ENCODE measurements around the gene RTN4RL2.
"Not testable (repeated sequence)": the region's sequence is repeated elsewhere in the genome, so short reads cannot be mapped to it uniquely, and the experiment has no call there.

RTN4RL2 gene

GRCh38 chr11:57432149-57432561 lies 28.2 kb upstream of the RTN4RL2 start:
- Histone ChIP-seq H3K36me3 (ENCODE audit: control insufficient read depth in 2 of 2, insufficient read depth in 2 of 2, low read length in 2 of 2) (no peaks in the 10 kb centered on the region), H3K9me3 (ENCODE audit: control insufficient read depth in 2 of 2, low read length in 2 of 2) (no peaks in the 10 kb centered on the region), H3K4me3 (ENCODE audit: low read length in 2 of 2) (no peak overlapping the region), H3K4me1 (ENCODE audit: control insufficient read depth, insufficient read depth, low read length) (peaks cover 13% of the 10 kb centered on the region), H3K27ac (ENCODE audit: low read length) (no peak overlapping the region), H3K9ac (ENCODE audit: low read length in 2 of 2) (no peak overlapping the region), H3K27me3 (ENCODE audit: control insufficient read depth in 1 of 2, insufficient read depth in 2 of 2, low read length in 2 of 2) (no peaks in the 10 kb centered on the region)

GRCh38 chr11:57432714-57433163 lies 27.6 kb upstream of the RTN4RL2 start:
- H3K36me3 ChIP-seq (ENCODE audit: control insufficient read depth in 2 of 2, insufficient read depth in 2 of 2, low read length in 2 of 2), result no peaks in the 10 kb centered on the region
- H3K4me1 ChIP-seq (ENCODE audit: control insufficient read depth, insufficient read depth, low read length), result peaks cover 7% of the 10 kb centered on the region
- no peak overlapping the region for H3K27ac ChIP-seq (ENCODE audit: low read length)
- no peak overlapping the region for H3K9ac ChIP-seq (ENCODE audit: low read length in 2 of 2)
- no peak overlapping the region for H3K4me3 ChIP-seq (ENCODE audit: low read length in 2 of 2)
- H3K27me3 ChIP-seq (ENCODE audit: control insufficient read depth in 1 of 2, insufficient read depth in 2 of 2, low read length in 2 of 2), result no peaks in the 10 kb centered on the region
- H3K9me3 ChIP-seq (ENCODE audit: control insufficient read depth in 2 of 2, low read length in 2 of 2), result no peaks in the 10 kb centered on the region

- H3K4me1 ChIP-seq (ENCODE audit: control insufficient read depth, insufficient read depth, low read length), result peaks cover 4% of the 10 kb centered on the region
- no peak overlapping the region for H3K27ac ChIP-seq (ENCODE audit: low read length)
- H3K27me3 ChIP-seq (ENCODE audit: control insufficient read depth in 1 of 2, insufficient read depth in 2 of 2, low read length in 2 of 2), result no peaks in the 10 kb centered on the region
- no peaks in the 10 kb centered on the region for H3K9me3 ChIP-seq (ENCODE audit: control insufficient read depth in 2 of 2, low read length in 2 of 2)
- no peaks in the 10 kb centered on the region for H3K36me3 ChIP-seq (ENCODE audit: control insufficient read depth in 2 of 2, insufficient read depth in 2 of 2, low read length in 2 of 2)
- H3K4me3 ChIP-seq (ENCODE audit: low read length in 2 of 2), result no peak overlapping the region
- H3K9ac ChIP-seq (ENCODE audit: low read length in 2 of 2), result no peak overlapping the region
These were observed 25.4 kb upstream of the RTN4RL2 start for GRCh38 chr11:57434640-57435546.

GRCh38 chr11:57436031-57436430 lies 24.3 kb upstream of the RTN4RL2 start:
- Histone ChIP-seq H3K4me1 (ENCODE audit: control insufficient read depth, insufficient read depth, low read length) (peaks cover 4% of the 10 kb centered on the region), H3K27me3 (ENCODE audit: control insufficient read depth in 1 of 2, insufficient read depth in 2 of 2, low read length in 2 of 2) (no peaks in the 10 kb centered on the region), H3K4me3 (ENCODE audit: low read length in 2 of 2) (no peak overlapping the region), H3K9me3 (ENCODE audit: control insufficient read depth in 2 of 2, low read length in 2 of 2) (no peaks in the 10 kb centered on the region), H3K9ac (ENCODE audit: low read length in 2 of 2) (no peak overlapping the region), H3K27ac (ENCODE audit: low read length) (no peak overlapping the region), H3K36me3 (ENCODE audit: control insufficient read depth in 2 of 2, insufficient read depth in 2 of 2, low read length in 2 of 2) (no peaks in the 10 kb centered on the region)

GRCh38 chr11:57438345-57439285 lies 21.7 kb upstream of the RTN4RL2 start:
- H3K27ac ChIP-seq (ENCODE audit: low read length), result no peak overlapping the region
- H3K9ac ChIP-seq (ENCODE audit: low read length in 2 of 2), result no peak overlapping the region
- no peak overlapping the region for H3K4me3 ChIP-seq (ENCODE audit: low read length in 2 of 2)
- H3K9me3 ChIP-seq (ENCODE audit: control insufficient read depth in 2 of 2, low read length in 2 of 2), result no peaks in the 10 kb centered on the region
- peaks cover 4% of the 10 kb centered on the region for H3K4me1 ChIP-seq (ENCODE audit: control insufficient read depth, insufficient read depth, low read length)
- H3K36me3 ChIP-seq (ENCODE audit: control insufficient read depth in 2 of 2, insufficient read depth in 2 of 2, low read length in 2 of 2), result no peaks in the 10 kb centered on the region
- no peaks in the 10 kb centered on the region for H3K27me3 ChIP-seq (ENCODE audit: control insufficient read depth in 1 of 2, insufficient read depth in 2 of 2, low read length in 2 of 2)

GRCh38 chr11:57439786-57440185 lies 20.5 kb upstream of the RTN4RL2 start:
- Histone ChIP-seq H3K9ac (ENCODE audit: low read length in 2 of 2) (no peak overlapping the region), H3K4me1 (ENCODE audit: control insufficient read depth, insufficient read depth, low read length) (peaks cover 3% of the 10 kb centered on the region), H3K27me3 (ENCODE audit: control insufficient read depth in 1 of 2, insufficient read depth in 2 of 2, low read length in 2 of 2) (no peaks in the 10 kb centered on the region), H3K9me3 (ENCODE audit: control insufficient read depth in 2 of 2, low read length in 2 of 2) (no peaks in the 10 kb centered on the region), H3K36me3 (ENCODE audit: control insufficient read depth in 2 of 2, insufficient read depth in 2 of 2, low read length in 2 of 2) (no peaks in the 10 kb centered on the region), H3K27ac (ENCODE audit: low read length) (no peak overlapping the region), H3K4me3 (ENCODE audit: low read length in 2 of 2) (no peak overlapping the region)

- Histone ChIP-seq H3K4me1 (ENCODE audit: control insufficient read depth, insufficient read depth, low read length) (no peaks in the 10 kb centered on the region), H3K36me3 (ENCODE audit: control insufficient read depth in 2 of 2, insufficient read depth in 2 of 2, low read length in 2 of 2) (no peaks in the 10 kb centered on the region), H3K27me3 (ENCODE audit: control insufficient read depth in 1 of 2, insufficient read depth in 2 of 2, low read length in 2 of 2) (no peaks in the 10 kb centered on the region), H3K27ac (ENCODE audit: low read length) (no peak overlapping the region), H3K9ac (ENCODE audit: low read length in 2 of 2) (no peak overlapping the region), H3K9me3 (ENCODE audit: control insufficient read depth in 2 of 2, low read length in 2 of 2) (no peaks in the 10 kb centered on the region), H3K4me3 (ENCODE audit: low read length in 2 of 2) (no peak overlapping the region)
These were observed 19.4 kb upstream of the RTN4RL2 start for GRCh38 chr11:57440744-57441414.

GRCh38 chr11:57444362-57445121 lies 15.8 kb upstream of the RTN4RL2 start:
- peaks cover 0 to 6% of the 10 kb centered on the region in 2 donors for H3K27me3 ChIP-seq (ENCODE audit: control insufficient read depth in 1 of 2, insufficient read depth in 2 of 2, low read length in 2 of 2)
- H3K36me3 ChIP-seq (ENCODE audit: control insufficient read depth in 2 of 2, insufficient read depth in 2 of 2, low read length in 2 of 2), result no peaks in the 10 kb centered on the region
- no peak overlapping the region for H3K9ac ChIP-seq (ENCODE audit: low read length in 2 of 2)
- no peaks in the 10 kb centered on the region for H3K9me3 ChIP-seq (ENCODE audit: control insufficient read depth in 2 of 2, low read length in 2 of 2)
- no peaks in the 10 kb centered on the region for H3K4me1 ChIP-seq (ENCODE audit: control insufficient read depth, insufficient read depth, low read length)
- H3K4me3 ChIP-seq (ENCODE audit: low read length in 2 of 2), result no peak overlapping the region
- no peak overlapping the region for H3K27ac ChIP-seq (ENCODE audit: low read length)

- H3K27ac ChIP-seq (ENCODE audit: low read length); H3K9ac ChIP-seq (ENCODE audit: low read length in 2 of 2); H3K4me3 ChIP-seq (ENCODE audit: low read length in 2 of 2); H3K9me3 ChIP-seq (ENCODE audit: control insufficient read depth in 2 of 2, low read length in 2 of 2); H3K36me3 ChIP-seq (ENCODE audit: control insufficient read depth in 2 of 2, insufficient read depth in 2 of 2, low read length in 2 of 2); H3K4me1 ChIP-seq (ENCODE audit: control insufficient read depth, insufficient read depth, low read length); H3K27me3 ChIP-seq (ENCODE audit: control insufficient read depth in 1 of 2, insufficient read depth in 2 of 2, low read length in 2 of 2): not testable (repeated sequence)
These were observed 15.3 kb upstream of the RTN4RL2 start for GRCh38 chr11:57445122-57445394.

GRCh38 chr11:57446055-57446454 lies 14.3 kb upstream of the RTN4RL2 start:
- Histone ChIP-seq H3K9ac (ENCODE audit: low read length in 2 of 2) (no peak overlapping the region), H3K4me3 (ENCODE audit: low read length in 2 of 2) (no peak overlapping the region), H3K27ac (ENCODE audit: low read length) (no peak overlapping the region), H3K4me1 (ENCODE audit: control insufficient read depth, insufficient read depth, low read length) (no peaks in the 10 kb centered on the region), H3K36me3 (ENCODE audit: control insufficient read depth in 2 of 2, insufficient read depth in 2 of 2, low read length in 2 of 2) (no peaks in the 10 kb centered on the region), H3K27me3 (ENCODE audit: control insufficient read depth in 1 of 2, insufficient read depth in 2 of 2, low read length in 2 of 2) (peaks cover 0 to 6% of the 10 kb centered on the region in 2 donors), H3K9me3 (ENCODE audit: control insufficient read depth in 2 of 2, low read length in 2 of 2) (no peaks in the 10 kb centered on the region)
